SK-N-MC (cell line): Measurements from ENCODE around the gene SLC27A1.
"Not testable (repeated sequence)": the region's sequence is repeated elsewhere in the genome, so short reads cannot be mapped to it uniquely, and the experiment has no call there.

ENCODE experiments used
- EZH2 ChIP-seq: fragments of 200-600 bp; sonication (generic); IDR thresholded peaks from one replicate; pipeline ENCODE4 v1.6.1; 2017; ENCODE audit warnings: antibody characterized with exemption
- POLR2AphosphoS5 ChIP-seq: IDR thresholded peaks from 2 replicates; pipeline ENCODE4 v1.6.1; 2012; ENCODE audit warnings: mild to moderate bottlenecking, low read depth, low read length, borderline replicate concordance

DNA sequence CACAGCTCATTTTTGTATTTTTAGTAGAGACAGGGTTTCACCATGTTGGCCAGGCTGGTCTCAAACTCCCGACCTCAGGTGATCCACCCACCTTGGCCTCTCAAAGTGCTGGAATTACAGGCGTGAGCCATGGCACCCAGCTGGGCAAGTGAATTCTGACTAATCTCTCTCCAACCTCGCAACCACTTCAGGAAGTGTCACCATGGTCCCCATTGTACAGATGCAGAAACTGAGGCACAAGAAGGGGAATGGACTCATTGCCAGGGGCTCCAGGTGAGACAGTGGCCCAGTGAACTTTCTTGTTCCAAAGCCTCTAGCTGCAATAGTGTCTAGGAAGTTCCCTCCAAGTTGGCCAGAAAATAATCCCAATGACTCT lies 38.2 kb downstream of the SLC27A1 start:
- TF ChIP-seq POLR2AphosphoS5, EZH2: not testable (repeated sequence)
